HEK293 (cell line): ENCODE measurements around the gene MBOAT2.

ENCODE experiments used
- RBAK ChIP-seq: fragments of 450-650 bp; formaldehyde crosslinking; IDR thresholded peaks from 2 replicates; pipeline ENCODE4 v1.5.1; 2016; ENCODE audit warnings: missing biosample characterization, missing genetic modification characterization
- SETDB1 ChIP-seq: IDR thresholded peaks from one replicate; pipeline ENCODE4 v1.6.1; 2017; ENCODE audit warnings: mild to moderate bottlenecking, low read length, moderate library complexity, mixed read lengths; ENCODE audit not compliant: insufficient read length
- ZNF350 ChIP-seq: fragments of 450-650 bp; formaldehyde crosslinking; IDR thresholded peaks from 2 replicates; pipeline ENCODE4 v1.5.0; 2017; ENCODE audit warnings: missing biosample characterization, mild to moderate bottlenecking, missing genetic modification characterization
- ZNF391 ChIP-seq: fragments of 450-650 bp; formaldehyde crosslinking; IDR thresholded peaks from 2 replicates; pipeline ENCODE4 v1.5.1; 2016; ENCODE audit warnings: low read depth, missing biosample characterization, missing genetic modification characterization, borderline replicate concordance
- ZNF423 ChIP-seq: fragments of 450-650 bp; formaldehyde crosslinking; IDR thresholded peaks from 2 replicates; pipeline ENCODE4 v1.5.1; 2016; ENCODE audit warnings: missing biosample characterization, missing genetic modification characterization
- ZNF501 ChIP-seq: fragments of 450-650 bp; formaldehyde crosslinking; IDR thresholded peaks from 2 replicates; pipeline ENCODE4 v1.5.1; 2016; ENCODE audit warnings: missing biosample characterization, missing genetic modification characterization
- ZNF600 ChIP-seq: fragments of 450-650 bp; formaldehyde crosslinking; IDR thresholded peaks from 2 replicates; pipeline ENCODE4 v1.5.1; 2016; ENCODE audit warnings: missing biosample characterization, missing genetic modification characterization
- ZNF785 ChIP-seq: fragments of 450-650 bp; formaldehyde crosslinking; IDR thresholded peaks from 2 replicates; pipeline ENCODE4 v1.5.1; 2016; ENCODE audit warnings: missing biosample characterization, missing genetic modification characterization
- TF ChIP-seq, protein P1 (sequence below): fragments of 450-650 bp; formaldehyde crosslinking; IDR thresholded peaks from 2 replicates; pipeline ENCODE4 v1.5.1; 2016; ENCODE audit warnings: missing biosample characterization, missing genetic modification characterization
- TF ChIP-seq, protein P2 (sequence below): fragments of 450-650 bp; formaldehyde crosslinking; IDR thresholded peaks from 2 replicates; pipeline ENCODE4 v1.5.1; 2016; ENCODE audit warnings: missing biosample characterization, missing genetic modification characterization
- TF ChIP-seq, protein P3 (sequence below): fragments of 450-650 bp; formaldehyde crosslinking; IDR thresholded peaks from 2 replicates; pipeline ENCODE4 v1.5.1; 2016; ENCODE audit warnings: missing biosample characterization, missing genetic modification characterization

DNA sequence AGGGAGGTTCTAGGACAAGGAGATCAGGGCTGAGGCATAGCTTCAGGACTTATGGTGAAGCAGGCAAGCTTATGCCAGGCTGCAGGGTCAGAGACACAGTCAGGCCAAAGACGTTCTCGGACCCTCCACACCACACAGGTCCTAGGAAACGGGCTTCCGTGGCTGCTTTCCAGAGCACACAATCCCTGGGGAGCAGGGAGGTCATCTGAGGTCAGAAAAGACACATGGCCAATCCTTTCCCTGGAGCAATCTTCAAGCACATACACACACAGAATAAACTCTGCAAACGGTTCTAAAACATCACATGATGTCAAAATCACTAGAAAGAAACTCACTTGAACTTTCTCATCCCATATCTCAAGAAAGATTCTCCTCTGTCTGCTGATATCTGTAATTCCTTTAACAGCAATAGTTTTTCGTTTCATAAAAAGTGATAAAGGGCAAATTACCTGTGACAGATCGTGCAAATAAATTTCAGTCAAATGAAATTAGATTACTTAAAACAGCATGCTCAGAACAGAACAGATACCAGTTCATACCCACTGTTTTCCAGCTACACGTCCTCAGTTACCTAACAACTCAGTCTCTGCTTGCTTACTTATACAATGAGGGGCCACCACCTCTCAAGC is 63.9 kb downstream of the MBOAT2 start:
- TF ChIP-seq, protein P1, sequence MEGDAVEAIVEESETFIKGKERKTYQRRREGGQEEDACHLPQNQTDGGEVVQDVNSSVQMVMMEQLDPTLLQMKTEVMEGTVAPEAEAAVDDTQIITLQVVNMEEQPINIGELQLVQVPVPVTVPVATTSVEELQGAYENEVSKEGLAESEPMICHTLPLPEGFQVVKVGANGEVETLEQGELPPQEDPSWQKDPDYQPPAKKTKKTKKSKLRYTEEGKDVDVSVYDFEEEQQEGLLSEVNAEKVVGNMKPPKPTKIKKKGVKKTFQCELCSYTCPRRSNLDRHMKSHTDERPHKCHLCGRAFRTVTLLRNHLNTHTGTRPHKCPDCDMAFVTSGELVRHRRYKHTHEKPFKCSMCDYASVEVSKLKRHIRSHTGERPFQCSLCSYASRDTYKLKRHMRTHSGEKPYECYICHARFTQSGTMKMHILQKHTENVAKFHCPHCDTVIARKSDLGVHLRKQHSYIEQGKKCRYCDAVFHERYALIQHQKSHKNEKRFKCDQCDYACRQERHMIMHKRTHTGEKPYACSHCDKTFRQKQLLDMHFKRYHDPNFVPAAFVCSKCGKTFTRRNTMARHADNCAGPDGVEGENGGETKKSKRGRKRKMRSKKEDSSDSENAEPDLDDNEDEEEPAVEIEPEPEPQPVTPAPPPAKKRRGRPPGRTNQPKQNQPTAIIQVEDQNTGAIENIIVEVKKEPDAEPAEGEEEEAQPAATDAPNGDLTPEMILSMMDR (tag by site-specific recombination) = no peak
- TF ChIP-seq ZNF600 = no peak
- no peak for TF ChIP-seq ZNF391 (tag by site-specific recombination)
- no peak for TF ChIP-seq ZNF501 (tag by site-specific recombination)
- no peak for TF ChIP-seq ZNF423 (tag by site-specific recombination)
- no peak for TF ChIP-seq SETDB1
- TF ChIP-seq, protein P2, sequence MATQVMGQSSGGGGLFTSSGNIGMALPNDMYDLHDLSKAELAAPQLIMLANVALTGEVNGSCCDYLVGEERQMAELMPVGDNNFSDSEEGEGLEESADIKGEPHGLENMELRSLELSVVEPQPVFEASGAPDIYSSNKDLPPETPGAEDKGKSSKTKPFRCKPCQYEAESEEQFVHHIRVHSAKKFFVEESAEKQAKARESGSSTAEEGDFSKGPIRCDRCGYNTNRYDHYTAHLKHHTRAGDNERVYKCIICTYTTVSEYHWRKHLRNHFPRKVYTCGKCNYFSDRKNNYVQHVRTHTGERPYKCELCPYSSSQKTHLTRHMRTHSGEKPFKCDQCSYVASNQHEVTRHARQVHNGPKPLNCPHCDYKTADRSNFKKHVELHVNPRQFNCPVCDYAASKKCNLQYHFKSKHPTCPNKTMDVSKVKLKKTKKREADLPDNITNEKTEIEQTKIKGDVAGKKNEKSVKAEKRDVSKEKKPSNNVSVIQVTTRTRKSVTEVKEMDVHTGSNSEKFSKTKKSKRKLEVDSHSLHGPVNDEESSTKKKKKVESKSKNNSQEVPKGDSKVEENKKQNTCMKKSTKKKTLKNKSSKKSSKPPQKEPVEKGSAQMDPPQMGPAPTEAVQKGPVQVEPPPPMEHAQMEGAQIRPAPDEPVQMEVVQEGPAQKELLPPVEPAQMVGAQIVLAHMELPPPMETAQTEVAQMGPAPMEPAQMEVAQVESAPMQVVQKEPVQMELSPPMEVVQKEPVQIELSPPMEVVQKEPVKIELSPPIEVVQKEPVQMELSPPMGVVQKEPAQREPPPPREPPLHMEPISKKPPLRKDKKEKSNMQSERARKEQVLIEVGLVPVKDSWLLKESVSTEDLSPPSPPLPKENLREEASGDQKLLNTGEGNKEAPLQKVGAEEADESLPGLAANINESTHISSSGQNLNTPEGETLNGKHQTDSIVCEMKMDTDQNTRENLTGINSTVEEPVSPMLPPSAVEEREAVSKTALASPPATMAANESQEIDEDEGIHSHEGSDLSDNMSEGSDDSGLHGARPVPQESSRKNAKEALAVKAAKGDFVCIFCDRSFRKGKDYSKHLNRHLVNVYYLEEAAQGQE = no peak
- TF ChIP-seq ZNF785 (tag by site-specific recombination) = no peak
- no peak for TF ChIP-seq RBAK (tag by site-specific recombination)
- no peak for TF ChIP-seq ZNF350 (tag by site-specific recombination)
- TF ChIP-seq, protein P3, sequence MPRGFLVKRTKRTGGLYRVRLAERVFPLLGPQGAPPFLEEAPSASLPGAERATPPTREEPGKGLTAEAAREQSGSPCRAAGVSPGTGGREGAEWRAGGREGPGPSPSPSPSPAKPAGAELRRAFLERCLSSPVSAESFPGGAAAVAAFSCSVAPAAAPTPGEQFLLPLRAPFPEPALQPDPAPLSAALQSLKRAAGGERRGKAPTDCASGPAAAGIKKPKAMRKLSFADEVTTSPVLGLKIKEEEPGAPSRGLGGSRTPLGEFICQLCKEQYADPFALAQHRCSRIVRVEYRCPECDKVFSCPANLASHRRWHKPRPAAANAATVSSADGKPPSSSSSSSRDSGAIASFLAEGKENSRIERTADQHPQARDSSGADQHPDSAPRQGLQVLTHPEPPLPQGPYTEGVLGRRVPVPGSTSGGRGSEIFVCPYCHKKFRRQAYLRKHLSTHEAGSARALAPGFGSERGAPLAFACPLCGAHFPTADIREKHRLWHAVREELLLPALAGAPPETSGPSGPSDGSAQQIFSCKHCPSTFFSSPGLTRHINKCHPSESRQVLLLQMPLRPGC (tag by site-specific recombination) = no peak
